Measurements from ENCODE around the gene SPATS2. TPM values are rescaled to one million over a fixed set of nuclear protein-coding genes. Genes with fewer than 3 reads are reported as not detected.

Gene SPATS2
- total and polyA plus RNA-seq, 2 donors from 2014 or later, result 10.0 to 23.7 TPM

DNA sequence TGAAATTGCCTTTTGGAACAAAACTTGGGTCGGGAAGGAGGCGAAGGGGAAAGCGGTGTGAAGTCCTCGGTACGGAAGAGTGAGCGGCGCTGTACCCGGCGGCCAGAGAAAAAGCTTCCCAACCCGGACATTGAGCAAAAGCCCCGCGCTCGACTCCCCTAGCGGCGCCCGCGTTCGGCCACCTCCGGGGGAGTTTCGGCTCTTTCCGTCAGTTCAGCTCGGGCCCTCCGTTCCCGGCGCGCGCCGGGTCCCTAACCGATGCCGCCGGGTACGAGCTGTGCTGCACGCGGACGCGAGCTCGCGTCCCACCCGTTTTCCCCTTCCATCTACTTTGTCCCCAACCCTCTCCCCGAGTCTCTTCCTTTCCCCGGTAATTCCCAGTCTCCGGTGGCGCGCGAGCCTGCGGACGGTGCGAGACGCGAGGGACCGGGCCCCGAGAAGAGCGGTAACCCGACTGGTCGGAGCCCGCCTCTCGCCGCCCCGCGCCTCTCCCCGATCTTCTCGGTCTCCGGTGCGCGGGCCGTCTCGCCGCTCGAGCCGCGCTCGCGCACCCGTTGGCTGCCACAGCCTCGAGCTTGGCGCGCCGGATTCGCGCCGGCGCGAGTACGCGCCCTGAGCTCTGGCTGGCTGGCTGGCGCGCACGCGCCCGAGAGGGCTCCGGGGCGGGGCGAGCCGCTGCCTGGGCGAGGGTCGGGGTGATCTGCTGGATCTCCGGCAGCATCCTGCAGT is 446 bp upstream of the SPATS2 start:
- Histone ChIP-seq H3K4me3 (ENCODE audit: low read length in 3 of 3) (peak overlapping the region; percentile 66 to 89 (median 67)), H3K27ac (ENCODE audit: low read depth in 2 of 2, low read length in 2 of 2) (peak overlapping the region; percentile 85 to 89), H3K9ac (ENCODE audit: low read length in 3 of 3) (peak overlapping the region; percentile 20 to 83 (median 48)), H3K9me3 (ENCODE audit: control insufficient read depth in 2 of 3, insufficient read depth in 1 of 3, low read length in 3 of 3) (no peaks in the 10 kb centered on the region), H3K27me3 (ENCODE audit: control insufficient read depth, insufficient read depth, low read length) (no peaks in the 10 kb centered on the region), H3K4me1 (ENCODE audit: control insufficient read depth in 2 of 3, insufficient read depth in 2 of 3, low read depth in 1 of 3, low read length in 3 of 3) (peaks cover 0 to 2% (median 0%) of the 10 kb centered on the region in 3 donors), H3K36me3 (ENCODE audit: control insufficient read depth in 2 of 3, insufficient read depth in 3 of 3, low read length in 3 of 3) (no peaks in the 10 kb centered on the region)
- TF ChIP-seq, protein P1, sequence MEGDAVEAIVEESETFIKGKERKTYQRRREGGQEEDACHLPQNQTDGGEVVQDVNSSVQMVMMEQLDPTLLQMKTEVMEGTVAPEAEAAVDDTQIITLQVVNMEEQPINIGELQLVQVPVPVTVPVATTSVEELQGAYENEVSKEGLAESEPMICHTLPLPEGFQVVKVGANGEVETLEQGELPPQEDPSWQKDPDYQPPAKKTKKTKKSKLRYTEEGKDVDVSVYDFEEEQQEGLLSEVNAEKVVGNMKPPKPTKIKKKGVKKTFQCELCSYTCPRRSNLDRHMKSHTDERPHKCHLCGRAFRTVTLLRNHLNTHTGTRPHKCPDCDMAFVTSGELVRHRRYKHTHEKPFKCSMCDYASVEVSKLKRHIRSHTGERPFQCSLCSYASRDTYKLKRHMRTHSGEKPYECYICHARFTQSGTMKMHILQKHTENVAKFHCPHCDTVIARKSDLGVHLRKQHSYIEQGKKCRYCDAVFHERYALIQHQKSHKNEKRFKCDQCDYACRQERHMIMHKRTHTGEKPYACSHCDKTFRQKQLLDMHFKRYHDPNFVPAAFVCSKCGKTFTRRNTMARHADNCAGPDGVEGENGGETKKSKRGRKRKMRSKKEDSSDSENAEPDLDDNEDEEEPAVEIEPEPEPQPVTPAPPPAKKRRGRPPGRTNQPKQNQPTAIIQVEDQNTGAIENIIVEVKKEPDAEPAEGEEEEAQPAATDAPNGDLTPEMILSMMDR (IDR thresholded peaks at IDR 0.05; ENCODE audit: borderline replicate concordance, extremely low read depth, insufficient read depth), result peak; percentile 13
- FAIRE-seq, result no peak
- intact Hi-C loops (cut with DNase I), result no loop called here
- peak; percentile 93 to 99 (median 98) for DNase-seq

GRCh38 chr12:49368240-49368600 is 958 bp downstream of the SPATS2 start:
- Histone ChIP-seq H3K9me3 (ENCODE audit: control insufficient read depth in 2 of 3, insufficient read depth in 1 of 3, low read length in 3 of 3) (no peaks in the 10 kb centered on the region), H3K27ac (ENCODE audit: low read depth in 2 of 2, low read length in 2 of 2) (peak overlapping the region in 1 of 2 donors; percentile 78), H3K4me3 (ENCODE audit: low read length in 3 of 3) (peak overlapping the region; percentile 87 to 97 (median 89)), H3K4me1 (ENCODE audit: control insufficient read depth in 2 of 3, insufficient read depth in 2 of 3, low read depth in 1 of 3, low read length in 3 of 3) (peaks cover 0 to 2% (median 0%) of the 10 kb centered on the region in 3 donors), H3K9ac (ENCODE audit: low read length in 3 of 3) (peak overlapping the region; percentile 75 to 95 (median 80)), H3K36me3 (ENCODE audit: control insufficient read depth in 2 of 3, insufficient read depth in 3 of 3, low read length in 3 of 3) (no peaks in the 10 kb centered on the region), H3K27me3 (ENCODE audit: control insufficient read depth, insufficient read depth, low read length) (no peaks in the 10 kb centered on the region)
- FAIRE-seq (no peak), DNase-seq (no peak)
- intact Hi-C loops (cut with DNase I), result no loop called here
- TF ChIP-seq, protein P1 (IDR thresholded peaks at IDR 0.05; ENCODE audit: borderline replicate concordance, extremely low read depth, insufficient read depth), result no peak

DNA sequence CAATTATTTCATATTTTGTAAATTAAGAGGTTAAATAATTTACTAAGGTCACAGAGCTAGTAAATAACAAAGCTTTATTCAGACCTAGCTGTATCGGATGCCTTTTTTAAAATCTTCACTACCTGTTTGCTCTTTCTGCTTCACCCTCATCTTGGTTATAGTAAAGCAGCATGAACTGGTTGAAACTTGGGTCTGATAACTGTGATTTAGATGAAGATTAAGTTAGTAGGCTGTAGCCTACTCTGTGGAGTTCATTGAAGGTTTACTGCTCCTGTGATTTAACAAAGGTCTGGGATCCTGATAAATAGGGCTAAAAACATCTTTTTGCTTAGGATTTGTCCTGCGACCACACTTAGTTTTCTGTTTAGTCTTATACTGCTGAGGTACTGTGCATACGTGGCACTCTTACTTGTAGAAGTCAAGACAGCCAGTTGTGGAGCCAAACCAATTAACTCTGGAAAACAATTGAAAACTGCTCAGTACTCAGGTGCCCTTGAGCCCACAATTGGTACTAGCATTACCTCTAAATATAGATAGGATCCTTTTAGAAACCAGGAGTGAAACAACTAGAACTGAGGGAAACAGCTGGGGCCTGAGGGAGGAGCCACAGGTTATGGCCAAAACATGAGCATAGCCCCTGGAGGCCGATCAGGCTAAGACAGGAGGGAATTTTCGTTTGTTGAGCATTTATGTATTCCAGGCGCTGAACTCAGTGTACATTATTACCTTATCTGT is 2.3 kb downstream of the SPATS2 start:
- TF ChIP-seq, protein P1 (IDR thresholded peaks at IDR 0.05; ENCODE audit: borderline replicate concordance, extremely low read depth, insufficient read depth), result no peak
- H3K36me3 ChIP-seq (ENCODE audit: control insufficient read depth in 2 of 3, insufficient read depth in 3 of 3, low read length in 3 of 3), result no peaks in the 10 kb centered on the region
- intact Hi-C loops (cut with DNase I), result no loop called here
- FAIRE-seq (no peak), DNase-seq (peak in 2 of 5 donors; percentile 26 to 57)
- no peak overlapping the region for H3K9ac ChIP-seq (ENCODE audit: low read length in 3 of 3)
- H3K27ac ChIP-seq (ENCODE audit: low read depth in 2 of 2, low read length in 2 of 2), result no peak overlapping the region
- H3K4me3 ChIP-seq (ENCODE audit: low read length in 3 of 3), result no peak overlapping the region
- H3K9me3 ChIP-seq (ENCODE audit: control insufficient read depth in 2 of 3, insufficient read depth in 1 of 3, low read length in 3 of 3), result no peaks in the 10 kb centered on the region
- H3K4me1 ChIP-seq (ENCODE audit: control insufficient read depth in 2 of 3, insufficient read depth in 2 of 3, low read depth in 1 of 3, low read length in 3 of 3), result peaks cover 0 to 2% (median 0%) of the 10 kb centered on the region in 3 donors
- H3K27me3 ChIP-seq (ENCODE audit: control insufficient read depth, insufficient read depth, low read length), result no peaks in the 10 kb centered on the region

Data from kidney (tissue), 14 donors.